ES-I3 (cell line): ENCODE data around the gene ARL16.

Experiments used
- H3K36me3 ChIP-seq: 2 replicates; pipeline ENCODE4 v1.6.1; 2013; ENCODE audit warnings: mild to moderate bottlenecking, low read length, control low read depth, moderate library complexity; ENCODE audit not compliant: insufficient read depth
- H3K4me1 ChIP-seq: 2 replicates; pipeline ENCODE4 v1.6.1; 2013; ENCODE audit warnings: mild to moderate bottlenecking, control low read depth, low read length; ENCODE audit not compliant: insufficient read depth
- H3K9ac ChIP-seq: 2 replicates; pipeline ENCODE4 v1.6.1; 2013; ENCODE audit warnings: low read depth, mild to moderate bottlenecking, low read length, moderate library complexity
- H3K9me3 ChIP-seq: 2 replicates; pipeline ENCODE4 v1.6.1; 2013; ENCODE audit warnings: mild to moderate bottlenecking, low read length, moderate library complexity; ENCODE audit not compliant: control insufficient read depth, insufficient read depth

The ARL16 gene

DNA sequence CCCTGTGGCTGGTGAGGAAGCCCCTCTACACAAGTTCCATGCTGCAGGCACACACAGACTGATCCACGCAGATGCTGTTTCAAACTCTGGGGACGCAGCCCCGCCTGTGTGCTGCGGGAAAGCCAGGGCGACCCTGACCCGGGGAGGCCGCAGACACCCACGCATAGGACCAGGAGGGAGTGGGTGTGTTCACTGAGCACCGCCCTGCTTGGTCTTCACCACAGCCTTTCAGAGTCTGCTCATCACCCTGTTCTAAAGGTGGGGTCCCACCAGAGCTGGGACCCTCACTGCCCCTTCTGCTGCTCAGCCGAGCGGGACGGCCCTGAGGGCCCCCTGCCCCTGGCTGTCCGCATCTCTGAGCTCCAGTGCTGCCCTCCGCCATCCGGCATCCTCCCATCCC lies 39.1 kb downstream of the ARL16 start:
- H3K4me1 ChIP-seq: peaks cover 14% of the 10 kb centered on the region; the same call in 1 of the 2 replicates
- H3K9ac ChIP-seq: no peak overlapping the region
- no peaks in the 10 kb centered on the region for H3K9me3 ChIP-seq
- no peaks in the 10 kb centered on the region for H3K36me3 ChIP-seq

DNA sequence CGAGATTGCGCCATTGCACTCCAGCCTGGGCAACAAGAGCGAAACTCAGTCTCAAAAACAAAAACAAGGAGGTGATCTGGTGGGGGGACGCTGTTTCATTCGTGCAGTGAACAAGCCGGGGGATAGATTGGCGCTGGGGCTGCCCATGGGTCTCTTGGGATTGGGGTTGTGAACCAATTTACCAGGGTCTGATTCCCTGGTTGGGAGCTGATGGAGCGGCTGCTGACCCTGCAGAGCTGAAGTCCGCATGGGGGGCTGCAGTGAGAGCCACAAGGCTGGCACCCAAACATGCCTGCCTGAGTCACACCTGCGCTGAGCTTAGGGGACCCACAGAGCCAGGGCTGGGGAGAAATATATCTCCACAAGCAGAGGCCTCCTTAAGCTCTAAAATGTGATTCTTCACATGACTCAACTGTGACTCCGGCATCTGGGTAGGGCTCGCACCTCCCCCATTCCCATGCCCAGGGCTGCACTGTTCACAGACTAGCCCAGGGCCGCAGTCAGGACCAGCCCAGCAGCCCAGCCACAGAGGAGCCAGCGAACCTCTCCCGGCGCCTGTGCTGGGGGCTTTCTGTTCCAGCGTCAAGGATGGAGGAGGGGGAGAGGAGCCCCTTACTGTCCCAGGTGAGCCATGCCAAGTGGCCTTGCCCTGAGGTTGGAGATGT lies 41.6 kb downstream of the ARL16 start:
- Histone ChIP-seq H3K36me3 (no peaks in the 10 kb centered on the region), H3K9ac (no peak overlapping the region), H3K4me1 (peaks cover 8% of the 10 kb centered on the region; the same call in 1 of the 2 replicates), H3K9me3 (no peaks in the 10 kb centered on the region)

DNA sequence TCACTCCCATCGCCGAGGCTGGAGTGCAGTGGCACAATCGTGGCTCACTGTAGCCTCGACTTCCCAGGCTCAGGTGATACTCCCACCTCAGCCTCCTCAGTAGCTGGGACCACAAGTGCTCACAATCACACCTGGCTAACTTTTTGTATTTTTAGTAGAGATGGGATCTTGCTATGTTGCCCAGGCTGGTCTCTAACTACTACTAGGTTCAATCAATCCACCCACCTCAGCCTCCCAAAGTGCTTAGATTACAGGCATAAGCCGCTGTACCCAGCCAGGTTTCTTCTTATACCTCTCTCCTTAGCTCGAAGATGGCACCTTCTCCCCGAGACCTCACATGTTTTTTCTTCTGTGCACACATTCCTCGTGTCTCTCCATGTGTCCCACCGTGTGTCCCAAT lies 43.6 kb downstream of the ARL16 start:
- Histone ChIP-seq H3K9ac (no peak overlapping the region), H3K4me1 (peaks cover 11% of the 10 kb centered on the region; the same call in 1 of the 2 replicates)

DNA sequence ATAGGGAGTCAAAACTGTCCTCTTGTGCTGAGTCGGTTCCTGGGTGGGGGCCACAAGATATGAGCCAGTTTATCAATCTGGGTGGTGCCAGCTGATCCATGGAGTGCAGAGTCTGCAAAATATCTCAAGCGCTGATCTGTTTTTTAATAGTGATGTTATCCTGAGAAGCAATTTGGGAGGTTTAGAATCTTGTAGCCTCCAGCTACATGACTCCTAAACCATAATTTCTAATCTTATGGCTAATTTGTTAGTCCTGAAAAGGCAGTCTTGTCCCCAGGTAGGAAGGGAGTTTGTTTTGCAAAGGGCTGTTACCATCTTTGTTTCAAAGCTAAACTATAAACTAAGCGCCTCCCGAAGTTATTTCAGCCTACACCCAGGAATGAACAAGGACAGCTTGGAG lies 44.9 kb downstream of the ARL16 start:
- no peak overlapping the region for H3K9ac ChIP-seq

More for the DNA sequence above, 43.6 kb downstream of the ARL16 start:
- Histone ChIP-seq H3K36me3 (no peaks in the 10 kb centered on the region), H3K9me3 (no peaks in the 10 kb centered on the region)

DNA sequence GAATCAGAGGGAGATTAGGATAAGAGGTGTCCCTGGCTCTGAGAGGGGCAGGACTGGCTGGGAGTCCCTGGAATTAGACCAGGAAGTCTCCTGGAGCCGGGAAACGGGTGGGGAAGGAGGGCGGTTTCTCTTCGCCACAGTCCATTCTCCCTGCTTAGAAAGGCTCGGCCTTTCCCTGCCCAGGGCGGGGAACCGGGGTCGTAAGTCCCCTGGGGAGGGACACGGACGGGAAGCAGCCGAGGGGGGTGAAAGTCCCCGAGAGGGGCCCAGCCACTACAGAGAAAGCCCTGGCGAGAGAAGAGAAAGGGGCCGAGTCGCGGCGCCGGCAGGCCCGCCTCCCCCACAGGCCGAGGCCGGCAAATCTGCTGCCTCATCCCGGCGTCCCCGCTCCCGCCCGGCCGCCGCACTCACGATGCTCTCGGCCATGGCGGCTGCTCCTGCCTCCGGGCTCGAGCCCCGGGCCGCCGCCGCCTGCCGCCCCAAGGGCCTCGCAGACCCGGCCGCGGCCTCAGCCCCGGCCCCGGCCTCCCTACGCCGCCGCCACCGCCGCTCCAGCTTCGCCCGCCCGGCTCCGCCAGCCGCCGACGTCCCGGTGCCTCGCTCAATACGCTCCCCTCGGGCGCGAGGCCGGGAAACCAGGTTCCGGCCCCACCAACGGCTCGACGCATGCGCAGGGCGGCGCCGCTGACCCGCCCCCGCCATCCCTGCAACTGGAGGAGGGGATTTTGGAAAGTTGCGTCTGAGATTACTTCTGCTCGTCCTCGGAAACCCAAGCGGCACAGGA lies 46.9 kb downstream of the ARL16 start, which contains the start of the genes NPLOC4 and TSPAN10:
NPLOC4 (minus strand) TSS at position 608 of the 784 bp plus-strand sequence; CDS start at position 426, 182 bp downstream.
TSPAN10 (plus strand) TSS at position 692 of the 784 bp plus-strand sequence. CDS start 5,217 bp downstream, outside the sequence.
- peaks cover 3% of the 10 kb centered on the region; the same call in 1 of the 2 replicates for H3K4me1 ChIP-seq
- no peaks in the 10 kb centered on the region for H3K9me3 ChIP-seq
- H3K36me3 ChIP-seq: no peaks in the 10 kb centered on the region; the same call in 1 of the 2 replicates
- H3K9ac ChIP-seq: peak within 1 kb of the TSS; percentile 92

More for the DNA sequence above, 44.9 kb downstream of the ARL16 start:
- Histone ChIP-seq H3K36me3 (no peaks in the 10 kb centered on the region; the same call in 1 of the 2 replicates), H3K9me3 (no peaks in the 10 kb centered on the region), H3K4me1 (peaks cover 11% of the 10 kb centered on the region; the same call in 1 of the 2 replicates)

DNA sequence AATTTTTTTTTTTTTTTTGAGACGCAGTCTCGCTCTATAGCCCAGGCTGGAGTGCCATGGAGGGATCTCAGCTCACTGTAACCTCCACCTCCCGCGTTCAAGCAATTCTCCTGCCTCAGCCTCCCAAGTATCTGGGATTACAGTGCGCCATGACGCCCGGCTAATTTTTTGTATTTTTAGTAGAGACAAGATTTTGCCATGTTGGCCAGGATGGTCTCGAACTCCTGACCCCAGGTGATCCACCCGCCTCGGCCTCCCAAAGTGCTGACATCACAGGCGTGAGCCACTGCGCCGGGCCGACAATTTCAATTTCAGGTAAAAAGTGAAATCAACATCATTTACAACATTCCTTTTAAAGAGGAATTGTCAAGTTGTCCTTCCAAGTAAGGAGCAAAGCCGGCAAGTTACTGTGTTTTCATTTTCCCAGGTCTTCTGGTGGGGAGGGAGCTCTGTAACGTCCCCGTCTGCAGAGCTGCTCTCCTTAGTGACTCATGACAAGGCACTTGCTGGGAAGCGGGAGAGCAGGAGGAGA lies 47.6 kb downstream of the ARL16 start:
- no peaks in the 10 kb centered on the region for H3K9me3 ChIP-seq
- peak overlapping the region; percentile 92 for H3K9ac ChIP-seq
- peaks cover 3% of the 10 kb centered on the region; the same call in 1 of the 2 replicates for H3K4me1 ChIP-seq
- no peaks in the 10 kb centered on the region; the same call in 1 of the 2 replicates for H3K36me3 ChIP-seq

DNA sequence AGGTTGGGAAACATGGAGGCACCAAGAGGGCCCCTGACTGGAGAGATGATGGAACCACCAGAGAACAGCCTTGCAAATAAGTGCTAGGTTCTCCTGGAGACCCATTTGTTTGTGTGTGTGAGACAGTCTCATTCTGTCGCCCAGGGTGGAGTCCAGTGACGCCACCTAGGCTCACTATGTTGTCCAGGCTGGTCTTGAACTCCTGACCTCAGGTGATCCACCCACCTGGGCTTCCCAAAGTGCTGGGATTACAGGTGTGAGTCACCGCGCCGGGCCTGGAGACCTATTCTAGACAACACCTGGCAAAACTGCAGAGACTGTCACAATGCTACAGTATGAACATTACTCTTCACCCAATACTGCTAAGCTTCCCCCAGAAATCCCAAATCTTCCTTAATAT lies 48.2 kb downstream of the ARL16 start:
- Histone ChIP-seq H3K9ac (peak overlapping the region; percentile 92; the same call in 1 of the 2 replicates), H3K36me3 (no peaks in the 10 kb centered on the region; the same call in 1 of the 2 replicates), H3K4me1 (peaks cover 3% of the 10 kb centered on the region; the same call in 1 of the 2 replicates), H3K9me3 (no peaks in the 10 kb centered on the region)

DNA sequence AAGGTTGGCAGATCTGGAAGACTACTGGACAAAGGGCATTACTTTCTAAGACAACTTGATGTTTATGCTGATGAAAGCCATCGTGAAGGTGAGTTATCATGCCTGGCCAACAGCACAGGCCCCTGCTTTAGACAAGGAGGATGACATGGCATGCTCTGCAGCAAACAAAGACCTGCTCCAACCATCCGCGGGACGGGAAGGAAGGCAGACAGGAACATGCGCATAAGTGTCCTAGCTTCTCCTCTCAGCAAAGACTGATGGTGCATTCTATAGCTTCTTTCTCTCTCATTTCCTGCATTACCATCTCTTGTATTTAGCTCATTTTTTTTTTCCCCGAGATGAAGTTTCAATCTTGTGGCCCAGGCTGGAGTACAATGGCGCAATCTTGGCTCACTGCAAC lies 52.1 kb downstream of the ARL16 start:
- no peaks in the 10 kb centered on the region for H3K9me3 ChIP-seq
- no peak overlapping the region for H3K9ac ChIP-seq
- H3K36me3 ChIP-seq: peaks cover 15% of the 10 kb centered on the region
- H3K4me1 ChIP-seq: peaks cover 3% of the 10 kb centered on the region; the same call in 1 of the 2 replicates
